K562 (cell line): ENCODE data around the gene KCNQ2. TPM values are rescaled to one million over a fixed set of nuclear protein-coding genes. Genes with fewer than 3 reads are reported as not detected.

Experiments used
- ATAC-seq: fragments of 200-7000 bp; cut with Tn5 transposase; 3 replicates; pipeline ENCODE4 v1.9.1; 2020; ENCODE audit warnings: moderate library complexity
- BruUV-seq: library from RNA; stranded (reverse); fragments of 400-500 nt; replicated peaks from 2 replicates; lab custom pipeline; 2021; lab: Mats Ljungman, UMichigan
- CTCF ChIA-PET: fragments of 300-600 bp; formaldehyde crosslinking; extraction: SDS; loops from one replicate; lab custom pipeline; 2021; ENCODE audit warnings: low intra/inter-chr PET ratio; lab: Yijun Ruan, JAX
- POLR2A ChIA-PET: fragments of 300-600, 350-650 bp; sonication (Branson Sonifier 250); formaldehyde crosslinking; extraction: SDS; loops from one replicate; lab custom pipeline; 2021; ENCODE audit warnings: antibody characterized with exemption, inconsistent platforms; lab: Yijun Ruan, JAX
- DNase-seq, 4 experiments: peaks; one replicate each; pipeline versions ENCODE4 v3.0.0 to v3.0.0-alpha.2; 2011 to 2018; ENCODE audit warnings: low spot score in 3 of 4, mixed read lengths in 3 of 4; ENCODE audit errors: extremely low read depth in 1 of 4
- FAIRE-seq: peaks from 2 replicates; lab custom pipeline; 2011; peaks lifted over from hg19 to GRCh38; lab: Jason Lieb, UNC
- H2AFZ ChIP-seq: 2 replicates; pipeline ENCODE4 v1.6.0; 2011; ENCODE audit warnings: low read depth, low read length, control low read depth, inconsistent platforms
- H3K27ac ChIP-seq: fragments of 200-600 bp; 3 replicates; pipeline ENCODE4 v1.8.0; 2011; ENCODE audit warnings: low read depth, mild to moderate bottlenecking, control low read depth, inconsistent platforms, low read length, moderate library complexity, mixed read lengths; ENCODE audit errors: extremely low read depth
- H3K27me3 ChIP-seq, 2 experiments: fragments of 300-600 bp in 1 of 2; 2 replicates in 1 of 2; 3 replicates in 1 of 2; pipeline versions ENCODE4 v1.6.0 to v1.8.0; 2011; ENCODE audit warnings: inconsistent platforms in 2 of 2, low read length in 2 of 2, mild to moderate bottlenecking in 1 of 2, mixed read lengths in 1 of 2, moderate library complexity in 1 of 2; ENCODE audit not compliant: control insufficient read depth in 2 of 2, insufficient read depth in 2 of 2
- H3K36me3 ChIP-seq: fragments of 300-600 bp; 3 replicates; pipeline ENCODE4 v1.8.0; 2011; ENCODE audit warnings: mild to moderate bottlenecking, low read length, inconsistent platforms; ENCODE audit not compliant: control insufficient read depth, insufficient read depth
- H3K4me1 ChIP-seq, 2 experiments: fragments of 200-600 bp in 1 of 2; replicated peaks in 1 of 2; 2 replicates in 1 of 2; 3 replicates in 1 of 2; pipeline versions ENCODE4 v1.5.1 to v1.8.0; 2011; ENCODE audit warnings: inconsistent platforms in 2 of 2, low read length in 2 of 2, mild to moderate bottlenecking in 1 of 2, mixed read lengths in 1 of 2, moderate library complexity in 1 of 2; ENCODE audit not compliant: control insufficient read depth in 2 of 2, insufficient read depth in 2 of 2
- H3K4me2 ChIP-seq: 2 replicates; pipeline ENCODE4 v1.6.1; 2011; ENCODE audit warnings: low read length, control low read depth, inconsistent platforms, mixed read lengths; ENCODE audit not compliant: insufficient read depth
- H3K4me3 ChIP-seq: fragments of 200-600 bp; sonication (generic), shearing (Covaris generic); 2 replicates; pipeline ENCODE4 v1.5.1; 2016; ENCODE audit warnings: control low read depth, inconsistent platforms
- H3K79me2 ChIP-seq: fragments of 200-600 bp; 3 replicates; pipeline ENCODE4 v1.8.0; 2011; ENCODE audit warnings: low read length, inconsistent platforms; ENCODE audit not compliant: control insufficient read depth, insufficient read depth
- H3K9ac ChIP-seq, 2 experiments: 2 replicates each; pipeline versions ENCODE4 v1.6.0 to v1.6.1; 2011; ENCODE audit warnings: low read depth in 2 of 2, low read length in 2 of 2, control low read depth in 1 of 2, inconsistent platforms in 1 of 2, mild to moderate bottlenecking in 1 of 2, mixed read lengths in 1 of 2; ENCODE audit not compliant: insufficient read depth in 1 of 2
- H3K9me1 ChIP-seq: one replicate; pipeline ENCODE4 v1.6.0; 2011; ENCODE audit warnings: inconsistent platforms, mild to moderate bottlenecking, low read length, moderate library complexity; ENCODE audit not compliant: control insufficient read depth, insufficient read depth
- H3K9me3 ChIP-seq: replicated peaks from 2 replicates; pipeline ENCODE4 v1.5.1; 2011; ENCODE audit warnings: low read depth, low read length, inconsistent platforms; ENCODE audit not compliant: control insufficient read depth, insufficient read depth
- H4K20me1 ChIP-seq: replicated peaks from 2 replicates; pipeline ENCODE4 v1.6.1; 2011; ENCODE audit warnings: low read length, inconsistent platforms, mixed read lengths; ENCODE audit not compliant: control insufficient read depth, insufficient read depth
- ARNT ChIP-seq, 2 experiments: fragments of 450-650 bp; IDR thresholded peaks; 2 replicates each; pipeline ENCODE4 v1.6.1; 2016; ENCODE audit warnings: mild to moderate bottlenecking in 1 of 2
- DACH1 ChIP-seq: fragments of 450-650 bp; IDR thresholded peaks from 2 replicates; pipeline ENCODE4 v1.6.1; 2018; ENCODE audit not compliant: partially characterized antibody
- MED1 ChIP-seq: sonication (generic); formaldehyde crosslinking; IDR thresholded peaks from 2 replicates; pipeline ENCODE4 v1.8.1; 2023; ENCODE audit warnings: missing genetic modification reagents, borderline replicate concordance
- MIER1 ChIP-seq: fragments of 450-650 bp; IDR thresholded peaks from 2 replicates; pipeline ENCODE4 v1.6.1; 2016; ENCODE audit warnings: antibody characterized with exemption, mild to moderate bottlenecking, low read depth
- SMARCB1 ChIP-seq: IDR thresholded peaks from 2 replicates; pipeline ENCODE4 v1.6.1; 2011; ENCODE audit warnings: improper control_type of control experiment, low read depth; ENCODE audit not compliant: insufficient read length
- ZNF239 ChIP-seq: fragments of 250-450 bp; sonication (Bioruptor Pico); IDR thresholded peaks from 2 replicates; pipeline ENCODE4 v1.4.0; 2020; ENCODE audit warnings: mild to moderate bottlenecking
- ZNF75A ChIP-seq: fragments of 450-650 bp; formaldehyde crosslinking; IDR thresholded peaks from 2 replicates; pipeline ENCODE4 v1.4.0; 2020; ENCODE audit warnings: mild to moderate bottlenecking
- WGBS: fragments of 100-300 bp; shearing (Covaris generic); methylation state at CpG from one replicate; pipeline ENCODE4 v1.1.6; 2016; ENCODE audit warnings: low coverage, mixed read lengths; ENCODE audit not compliant: insufficient coverage; ENCODE audit errors: missing lambda C conversion rate; 5-methylcytosine and 5-hydroxymethylcytosine counted together
- in situ Hi-C: fragments of 300-500 bp; cut with MboI; formaldehyde crosslinking; loops from 4 replicates; pipeline ENCODE4 v1.15.0; 2018; ENCODE audit warnings: inconsistent platforms, mixed read lengths
- intact Hi-C: fragments of 100-400 bp; cut with micrococcal nuclease; formaldehyde crosslinking; loops from 2 replicates; pipeline ENCODE4 v1.14.2; 2022
- polyA plus RNA-seq, 8 experiments: library from polyadenylated mRNA; depleted of rRNA in 4 of 8; stranded (reverse) in 5 of 8; unstranded in 3 of 8; fragments of >200 nt; fragmentation: Nextera tagmentation in 2 of 8; fragmentation: Illumina TruSeq in 1 of 8; extraction: Ambion mirVana in 2 of 8; extraction: Trizol in 1 of 8; gene quantifications; 2 replicates each; pipeline versions ENCODE4 v1.2.1 to v1.2.3, GENCODE V29; 2011 to 2014; ENCODE audit warnings: inconsistent platforms in 1 of 8, missing spikeins in 1 of 8
- total RNA-seq, 7 experiments: library from RNA; depleted of rRNA in 6 of 7; stranded (reverse); fragments of >200 nt in 6 of 7; fragmentation: Illumina TruSeq in 2 of 7; extraction: Trizol in 2 of 7; gene quantifications; 2 replicates each; pipeline versions ENCODE4 v1.2.1 to v1.2.3, GENCODE V29; 2011 to 2021; ENCODE audit warnings: low replicate concordance in 1 of 7
- TF ChIP-seq, protein P1 (sequence below): fragments of 150-350 bp; IDR thresholded peaks from 2 replicates; pipeline ENCODE4 v1.6.1; 2014; ENCODE audit warnings: low read depth, mild to moderate bottlenecking, low read length, borderline replicate concordance

KCNQ2 gene
- total and polyA plus RNA-seq, 9 of the 15 experiments (the other 6 are each of a cell fraction or from before 2014, with no cell fraction given) = 0.13 to 0.16 TPM; not detected in 7

DNA sequence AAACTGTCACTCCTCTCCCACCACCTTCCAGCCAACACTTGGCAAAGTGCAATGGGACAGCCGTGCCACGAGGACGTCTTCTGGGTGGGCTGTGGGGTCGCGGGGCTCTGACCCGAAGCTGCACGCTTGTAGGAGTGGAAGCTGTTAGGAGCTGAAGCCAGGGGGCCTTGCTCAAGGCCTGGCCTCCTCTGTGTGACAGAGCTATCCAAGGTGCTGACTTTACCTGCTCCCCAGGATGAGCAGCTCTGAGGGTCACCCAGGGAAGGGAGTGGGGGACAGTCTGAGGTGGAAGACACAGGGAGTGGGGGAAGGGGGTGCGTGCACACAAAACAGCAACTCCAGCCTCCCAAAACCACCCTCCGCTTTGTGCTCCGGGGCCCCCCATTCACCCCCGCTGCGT, 93.8 kb downstream of the KCNQ2 start (continued):
- TF ChIP-seq MIER1 (peak; percentile 89), SMARCB1 (no peak), ZNF239 (CRISPR knock-in tag) (no peak)
- TF ChIP-seq, protein P1, sequence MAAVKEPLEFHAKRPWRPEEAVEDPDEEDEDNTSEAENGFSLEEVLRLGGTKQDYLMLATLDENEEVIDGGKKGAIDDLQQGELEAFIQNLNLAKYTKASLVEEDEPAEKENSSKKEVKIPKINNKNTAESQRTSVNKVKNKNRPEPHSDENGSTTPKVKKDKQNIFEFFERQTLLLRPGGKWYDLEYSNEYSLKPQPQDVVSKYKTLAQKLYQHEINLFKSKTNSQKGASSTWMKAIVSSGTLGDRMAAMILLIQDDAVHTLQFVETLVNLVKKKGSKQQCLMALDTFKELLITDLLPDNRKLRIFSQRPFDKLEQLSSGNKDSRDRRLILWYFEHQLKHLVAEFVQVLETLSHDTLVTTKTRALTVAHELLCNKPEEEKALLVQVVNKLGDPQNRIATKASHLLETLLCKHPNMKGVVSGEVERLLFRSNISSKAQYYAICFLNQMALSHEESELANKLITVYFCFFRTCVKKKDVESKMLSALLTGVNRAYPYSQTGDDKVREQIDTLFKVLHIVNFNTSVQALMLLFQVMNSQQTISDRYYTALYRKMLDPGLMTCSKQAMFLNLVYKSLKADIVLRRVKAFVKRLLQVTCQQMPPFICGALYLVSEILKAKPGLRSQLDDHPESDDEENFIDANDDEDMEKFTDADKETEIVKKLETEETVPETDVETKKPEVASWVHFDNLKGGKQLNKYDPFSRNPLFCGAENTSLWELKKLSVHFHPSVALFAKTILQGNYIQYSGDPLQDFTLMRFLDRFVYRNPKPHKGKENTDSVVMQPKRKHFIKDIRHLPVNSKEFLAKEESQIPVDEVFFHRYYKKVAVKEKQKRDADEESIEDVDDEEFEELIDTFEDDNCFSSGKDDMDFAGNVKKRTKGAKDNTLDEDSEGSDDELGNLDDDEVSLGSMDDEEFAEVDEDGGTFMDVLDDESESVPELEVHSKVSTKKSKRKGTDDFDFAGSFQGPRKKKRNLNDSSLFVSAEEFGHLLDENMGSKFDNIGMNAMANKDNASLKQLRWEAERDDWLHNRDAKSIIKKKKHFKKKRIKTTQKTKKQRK = no peak
- TF ChIP-seq, all 486 proteins: peak for 3

DNA sequence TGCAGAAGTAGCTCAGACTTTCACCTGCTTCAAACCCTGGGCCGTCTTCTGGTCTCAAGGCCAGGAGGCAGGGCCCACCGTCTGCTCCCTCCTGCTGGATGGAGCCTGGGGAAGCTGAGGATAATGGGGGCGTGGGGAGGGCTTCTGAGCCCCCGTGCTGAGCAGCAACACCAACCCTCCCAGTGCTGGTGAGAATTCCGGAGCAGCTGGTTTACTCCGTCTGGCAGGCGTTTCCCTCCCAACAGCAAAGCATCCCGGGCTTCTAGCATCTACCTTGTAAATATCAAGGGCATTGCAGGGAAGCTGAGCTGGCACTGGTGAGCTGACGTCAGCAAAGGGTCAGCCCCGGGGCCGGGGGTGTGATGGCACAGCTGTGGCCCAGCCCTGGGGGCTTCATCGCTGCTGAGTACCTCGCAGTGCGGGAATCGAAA, 94.5 kb downstream of the KCNQ2 start:
- in situ Hi-C loops = no loop called here
- ChIA-PET CTCF (no interaction called here), POLR2A (interaction anchor here (0.5 to 1.3 kb wide), 2 partner anchors 10 to 32 kb away, joined by 3 read pairs; no protein-coding TSS in a partner anchor)
- Histone ChIP-seq H3K9me3 (no peaks in the 10 kb centered on the region), H3K36me3 (no peaks in the 10 kb centered on the region), H3K4me3 (no peak overlapping the region), H3K4me1 (peaks cover 0 to 8% of the 10 kb centered on the region in 2 experiments; a peak in 2 of 5 replicates), H3K27ac (no peak overlapping the region), H3K9me1 (no peaks in the 10 kb centered on the region), H3K9ac (no peak overlapping the region), H3K79me2 (no peaks in the 10 kb centered on the region), H3K27me3 (peaks cover 6 to 60% of the 10 kb centered on the region in 2 experiments; a peak in 4 of 5 replicates), H4K20me1 (peaks cover 5% of the 10 kb centered on the region; the same call in 1 of the 2 replicates), H3K4me2 (no peak overlapping the region), H2AFZ (no peak overlapping the region)
- FAIRE-seq = no peak
- 6% methylated on average over 15 of the region's 15 CpGs for WGBS
- no TSS peak for BruUV-seq
- TF ChIP-seq MED1 (no peak), ZNF75A (no peak), DACH1 (no peak), ARNT (IDR thresholded peaks at IDR 0.05) (no peak)
- DNase-seq = no peak
- no peak for ATAC-seq
- intact Hi-C loops = no loop called here
